ENCODE results near the gene KLHL33.

DNA sequence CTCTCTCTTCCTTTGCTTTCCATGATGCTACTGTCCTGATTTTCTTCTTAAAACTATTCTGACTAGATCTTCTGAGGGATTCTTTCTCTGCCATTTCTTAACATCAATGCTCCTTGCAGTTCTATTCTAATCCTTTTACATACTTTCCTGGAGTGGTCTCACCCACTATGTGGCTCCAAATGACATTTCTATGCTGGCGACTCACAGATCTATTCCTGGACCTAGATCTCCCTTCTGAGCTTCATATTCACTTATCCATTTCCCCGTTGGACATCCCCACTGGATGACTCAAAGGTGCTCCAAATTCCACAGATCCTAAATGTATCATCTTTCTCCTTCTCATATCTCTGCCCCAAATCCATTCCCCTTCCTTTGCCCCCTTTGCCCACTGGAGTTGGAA is 26.7 kb downstream of the KLHL33 start:
- TF ChIP-seq, protein P1, sequence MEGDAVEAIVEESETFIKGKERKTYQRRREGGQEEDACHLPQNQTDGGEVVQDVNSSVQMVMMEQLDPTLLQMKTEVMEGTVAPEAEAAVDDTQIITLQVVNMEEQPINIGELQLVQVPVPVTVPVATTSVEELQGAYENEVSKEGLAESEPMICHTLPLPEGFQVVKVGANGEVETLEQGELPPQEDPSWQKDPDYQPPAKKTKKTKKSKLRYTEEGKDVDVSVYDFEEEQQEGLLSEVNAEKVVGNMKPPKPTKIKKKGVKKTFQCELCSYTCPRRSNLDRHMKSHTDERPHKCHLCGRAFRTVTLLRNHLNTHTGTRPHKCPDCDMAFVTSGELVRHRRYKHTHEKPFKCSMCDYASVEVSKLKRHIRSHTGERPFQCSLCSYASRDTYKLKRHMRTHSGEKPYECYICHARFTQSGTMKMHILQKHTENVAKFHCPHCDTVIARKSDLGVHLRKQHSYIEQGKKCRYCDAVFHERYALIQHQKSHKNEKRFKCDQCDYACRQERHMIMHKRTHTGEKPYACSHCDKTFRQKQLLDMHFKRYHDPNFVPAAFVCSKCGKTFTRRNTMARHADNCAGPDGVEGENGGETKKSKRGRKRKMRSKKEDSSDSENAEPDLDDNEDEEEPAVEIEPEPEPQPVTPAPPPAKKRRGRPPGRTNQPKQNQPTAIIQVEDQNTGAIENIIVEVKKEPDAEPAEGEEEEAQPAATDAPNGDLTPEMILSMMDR (IDR thresholded peaks at IDR 0.05; ENCODE audit: borderline replicate concordance, extremely low read depth, low read length, poor library complexity, severe bottlenecking) = no peak
- no peak for TF ChIP-seq EZH2 (IDR thresholded peaks at IDR 0.05; ENCODE audit: borderline replicate concordance, low read depth, low read length, severe bottlenecking)

Measured in DND-41 (cell line).